Measurements from ENCODE around the gene CCNF. TPM values are rescaled to one million over a fixed set of nuclear protein-coding genes. Genes with fewer than 3 reads are reported as not detected.

Gene CCNF
- total and polyA plus RNA-seq, 2 of the 8 experiments (the other 6 are each of a cell fraction or from before 2014, with no cell fraction given) = 15.4 to 54.3 TPM

DNA sequence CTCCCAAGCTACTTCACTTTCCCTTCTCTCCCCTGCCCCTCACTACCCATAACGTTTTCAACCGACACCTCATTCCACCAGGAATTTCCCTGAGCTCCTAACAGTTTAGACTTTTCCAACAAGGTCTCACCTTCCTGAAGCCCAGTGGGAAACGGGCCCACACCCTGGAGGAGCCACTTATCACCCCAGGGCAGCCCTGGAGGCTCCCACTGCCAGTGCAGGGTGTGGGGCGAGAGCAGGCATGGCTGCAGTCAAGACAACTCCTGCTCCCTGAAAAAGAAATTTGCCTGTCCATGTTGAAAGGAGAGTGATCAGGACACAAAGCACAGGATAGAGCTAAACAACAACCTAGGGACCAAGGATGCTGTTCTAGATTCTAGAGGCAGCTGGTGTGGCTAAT lies 1.7 kb upstream of the CCNF start (continued):
- no peak for TF ChIP-seq SIN3A (conservative IDR thresholded peaks at IDR 0.05 in 1 of 2, IDR thresholded peaks at IDR 0.05 in 1 of 2; ENCODE audit: low read depth in 1 of 2, low read length in 2 of 2)
- TF ChIP-seq EGR1 (IDR thresholded peaks at IDR 0.05; ENCODE audit: borderline replicate concordance, low read depth, low read length) = no peak
- TF ChIP-seq YY1 (IDR thresholded peaks at IDR 0.05; ENCODE audit: low read depth, low read length) = no peak
- TF ChIP-seq POLR2AphosphoS5 (IDR thresholded peaks at IDR 0.05; ENCODE audit: low read depth, low read length) = no peak
- TF ChIP-seq, protein P1, sequence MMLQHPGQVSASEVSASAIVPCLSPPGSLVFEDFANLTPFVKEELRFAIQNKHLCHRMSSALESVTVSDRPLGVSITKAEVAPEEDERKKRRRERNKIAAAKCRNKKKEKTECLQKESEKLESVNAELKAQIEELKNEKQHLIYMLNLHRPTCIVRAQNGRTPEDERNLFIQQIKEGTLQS (IDR thresholded peaks at IDR 0.05; ENCODE audit: insufficient read depth, low read depth, low read length) = no peak
- no peak for TF ChIP-seq TAF1 (IDR thresholded peaks at IDR 0.05; ENCODE audit: low read depth, low read length)
- no peak for TF ChIP-seq NRF1 (IDR thresholded peaks at IDR 0.05; ENCODE audit: low read depth, low read length)
- no peak for TF ChIP-seq GTF2F1 (IDR thresholded peaks at IDR 0.05; ENCODE audit: borderline replicate concordance, low read depth, low read length)
- TF ChIP-seq GABPA (IDR thresholded peaks at IDR 0.05; ENCODE audit: borderline replicate concordance, insufficient read depth, low read length) = no peak
- TF ChIP-seq, protein P2, sequence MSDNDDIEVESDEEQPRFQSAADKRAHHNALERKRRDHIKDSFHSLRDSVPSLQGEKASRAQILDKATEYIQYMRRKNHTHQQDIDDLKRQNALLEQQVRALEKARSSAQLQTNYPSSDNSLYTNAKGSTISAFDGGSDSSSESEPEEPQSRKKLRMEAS (IDR thresholded peaks at IDR 0.05) = no peak
